HG03439 (cell line): ENCODE results near the gene MBNL1.
"Not testable (repeated sequence)": the region's sequence is repeated elsewhere in the genome, so short reads cannot be mapped to it uniquely, and the experiment has no call there.

Experiments used
- ATAC-seq: cut with Tn5 transposase; IDR thresholded peaks from one replicate; pipeline ENCODE4 v1.9.1; 2021; ENCODE audit warnings: mild to moderate bottlenecking, moderate library complexity; ENCODE audit not compliant: unreplicated experiment

Gene MBNL1

DNA sequence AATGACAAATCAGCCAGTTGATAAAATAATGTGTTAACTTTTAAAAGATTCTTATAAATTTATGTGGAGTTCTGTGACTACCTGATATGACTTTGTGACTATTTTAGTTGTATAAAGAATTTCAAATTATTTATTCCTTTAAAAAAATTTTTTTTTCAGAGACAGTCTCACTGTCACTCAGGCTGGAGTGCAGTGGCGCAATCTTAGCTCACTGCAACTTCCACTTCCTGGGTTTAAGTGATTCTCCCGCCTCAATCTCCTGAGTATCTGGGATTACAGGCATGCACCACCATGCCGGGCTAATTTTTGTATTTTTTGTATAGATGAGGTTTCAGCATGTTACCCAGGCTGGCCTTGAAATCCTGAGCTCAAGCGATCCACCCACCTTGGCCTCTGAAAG is 48.5 kb downstream of the MBNL1 start:
- ATAC-seq, result no peak

DNA sequence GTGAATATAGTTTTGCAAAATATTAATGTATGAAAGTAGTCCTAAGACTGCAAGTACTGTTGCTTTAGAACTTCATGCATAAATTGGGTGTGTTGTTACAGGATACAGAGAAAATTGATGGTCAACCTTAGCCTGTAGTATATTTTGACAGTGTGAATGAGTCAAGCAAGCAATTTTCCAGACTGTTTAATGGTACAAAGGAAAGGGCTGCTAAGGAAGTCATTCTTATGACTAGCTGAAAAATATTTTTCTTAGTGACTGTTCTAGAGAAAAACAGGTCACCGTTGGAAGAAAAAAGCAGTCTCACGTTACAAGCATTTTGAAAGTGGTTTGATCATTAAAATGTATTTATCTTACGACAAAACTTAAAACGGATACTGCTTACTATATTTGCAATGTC is 49.2 kb downstream of the MBNL1 start:
- ATAC-seq, result no peak

DNA sequence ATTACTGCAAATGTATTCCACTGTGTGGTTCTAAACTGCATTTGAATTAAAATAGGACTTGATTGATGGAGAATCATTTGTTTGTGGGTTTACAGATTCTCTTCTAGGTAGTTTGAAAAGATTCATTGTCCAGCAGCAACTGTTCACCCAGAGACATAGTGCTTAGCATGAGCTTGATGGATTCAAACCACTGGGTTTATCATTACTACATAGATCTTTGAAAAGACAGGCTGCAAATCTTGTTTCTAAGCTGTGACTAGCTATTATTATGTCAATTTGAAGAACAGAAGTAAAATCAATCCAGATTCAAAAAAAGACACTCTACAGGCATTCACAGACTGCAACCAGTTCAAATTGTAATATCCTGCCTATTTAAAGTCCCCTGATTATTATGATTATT is 49.8 kb downstream of the MBNL1 start:
- ATAC-seq, result no peak

DNA sequence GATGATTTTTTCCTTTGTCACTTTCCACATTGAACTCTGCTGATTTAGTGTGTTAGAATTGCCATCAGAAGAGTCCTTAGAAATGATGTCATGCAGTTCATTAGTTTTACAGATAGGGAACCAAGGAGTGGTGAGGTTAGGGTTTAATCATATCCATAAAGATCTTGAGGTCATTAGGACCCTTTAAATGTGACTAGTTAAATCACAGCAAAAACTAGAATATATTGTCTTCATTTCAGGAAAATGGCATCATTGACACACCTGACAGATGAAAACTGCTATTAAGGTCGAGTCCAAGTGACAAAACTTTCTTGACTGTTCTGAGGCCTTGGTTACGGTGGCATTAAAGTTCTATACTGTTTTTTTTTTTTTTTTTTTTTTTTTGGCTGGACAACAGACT is 50.5 kb downstream of the MBNL1 start:
- no peak for ATAC-seq

DNA sequence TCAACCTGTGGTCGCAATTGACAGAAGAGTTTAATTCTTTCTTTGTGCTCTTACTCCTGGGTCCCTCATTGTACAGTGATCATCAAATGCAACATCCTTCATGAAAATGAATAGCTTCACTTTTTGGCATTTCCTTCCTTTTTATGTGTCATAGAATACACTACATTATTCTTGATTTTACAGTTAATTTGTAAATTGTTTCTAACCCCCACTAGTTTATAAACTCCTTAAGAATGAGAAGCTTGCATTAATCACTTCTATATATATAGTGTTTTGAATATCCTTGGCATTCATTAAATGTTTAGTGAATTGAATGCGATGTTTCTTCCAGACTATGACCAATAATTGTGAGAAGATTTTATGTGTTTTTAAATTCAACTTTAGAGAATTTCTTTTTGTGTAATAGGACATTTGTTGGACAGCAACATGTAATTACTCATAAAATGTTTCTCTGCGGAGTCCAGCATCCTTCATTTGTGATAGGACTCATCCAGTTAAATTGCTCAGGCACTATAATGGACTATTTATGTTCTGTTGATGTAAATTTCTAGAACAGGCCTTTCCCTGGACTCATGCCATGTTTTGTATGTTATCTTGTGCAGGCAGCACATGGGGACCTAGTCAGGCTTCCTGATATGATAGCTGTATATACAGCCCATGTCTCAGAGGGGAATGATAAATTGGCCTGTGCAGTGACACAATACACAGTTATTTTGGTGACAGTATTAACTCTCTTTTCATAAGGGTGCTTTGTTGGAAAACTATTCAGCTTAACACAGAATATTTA is 51.3 kb downstream of the MBNL1 start:
- ATAC-seq, result no peak

DNA sequence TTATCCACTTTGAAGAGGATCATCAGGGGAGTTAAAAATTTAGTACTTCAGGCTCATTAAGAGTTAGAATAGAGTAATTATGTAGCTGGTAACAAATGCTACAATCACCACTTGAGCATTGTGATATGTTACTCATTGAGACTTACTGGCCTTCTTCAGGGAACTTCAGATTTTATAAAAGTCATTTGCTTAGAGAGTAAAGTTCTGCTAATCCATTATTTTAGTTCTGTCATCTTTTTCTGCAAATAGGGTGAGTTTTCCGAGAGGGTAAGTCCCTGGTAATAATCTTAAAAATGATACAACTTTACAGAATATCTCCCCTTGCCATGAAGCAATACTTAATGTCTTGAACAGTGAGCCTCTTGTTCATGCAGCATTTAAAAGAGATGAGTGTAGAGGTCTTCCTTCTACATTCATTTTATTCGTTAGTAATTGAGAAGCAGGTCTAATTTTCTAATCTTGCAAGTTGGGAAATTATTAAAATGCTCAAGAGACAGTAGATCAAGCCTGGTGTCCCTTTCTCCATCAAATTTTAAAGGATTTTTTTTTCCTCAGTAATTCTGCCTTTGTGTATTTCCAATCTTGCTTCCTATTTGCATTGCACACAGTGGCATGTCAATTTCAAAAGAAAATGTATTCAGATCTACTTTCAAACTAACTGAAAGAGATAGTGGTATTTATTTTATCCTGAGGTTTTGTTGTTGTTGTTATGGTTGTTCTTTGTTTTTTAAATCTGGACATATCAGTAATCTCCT is 52.6 kb downstream of the MBNL1 start:
- ATAC-seq, result no peak

DNA sequence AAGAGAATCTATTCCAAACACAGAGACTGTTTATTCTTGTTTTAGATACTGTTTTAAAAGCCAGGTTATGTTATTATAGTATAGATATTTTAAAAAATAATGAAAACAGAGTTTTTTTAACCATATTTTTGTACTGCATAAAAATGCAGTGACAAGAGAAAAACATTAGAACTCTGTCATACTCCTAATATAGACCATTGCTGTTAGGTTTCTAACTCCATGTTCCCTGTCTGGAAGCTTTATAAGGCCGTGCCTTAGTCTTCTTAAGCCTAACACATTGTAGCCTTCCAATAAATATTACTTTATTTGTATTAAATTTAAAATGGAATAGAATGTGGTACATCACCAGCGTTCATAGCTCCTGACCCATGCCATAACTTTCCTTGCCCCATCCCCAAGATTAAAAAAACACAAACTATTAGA is 53.2 kb downstream of the MBNL1 start:
- ATAC-seq, result no peak

DNA sequence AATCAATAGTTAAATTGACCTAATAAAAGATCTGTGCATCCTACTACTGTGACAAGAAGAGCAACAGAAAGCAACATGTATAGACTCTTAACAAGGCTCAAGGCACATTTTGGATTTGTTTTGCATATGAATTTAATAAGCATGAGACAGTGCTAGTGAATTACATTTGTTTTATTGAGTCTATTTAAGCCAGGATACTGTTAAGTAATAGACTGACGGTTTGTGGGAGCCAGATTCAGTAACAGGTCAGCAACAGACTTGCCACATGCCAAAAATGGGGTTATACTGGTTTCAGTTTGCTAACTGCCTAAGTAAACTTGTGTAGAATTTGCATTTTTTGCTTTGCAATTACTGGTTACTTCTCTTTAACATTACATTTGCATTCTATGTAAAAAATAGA is 54.0 kb downstream of the MBNL1 start:
- ATAC-seq, result peak; percentile 45

DNA sequence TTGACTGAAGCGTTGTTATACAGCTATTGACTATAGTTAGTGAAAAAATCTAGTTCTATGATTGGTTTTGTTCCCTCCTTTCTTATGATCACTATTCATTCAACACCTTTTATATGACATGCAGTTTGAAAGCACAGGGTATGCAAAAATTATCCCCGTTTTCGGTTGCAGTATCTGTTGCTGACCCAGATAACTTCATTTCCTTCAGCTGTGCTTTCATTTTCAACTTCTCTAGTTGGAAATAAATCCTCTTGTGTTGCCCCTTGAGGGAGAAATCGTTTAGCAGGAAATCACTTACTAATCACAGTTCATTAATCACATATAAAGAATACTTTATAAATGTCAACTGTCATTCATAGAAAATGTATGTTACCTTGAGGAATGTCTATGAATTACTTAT is 55.1 kb downstream of the MBNL1 start:
- peak; percentile 67 for ATAC-seq

DNA sequence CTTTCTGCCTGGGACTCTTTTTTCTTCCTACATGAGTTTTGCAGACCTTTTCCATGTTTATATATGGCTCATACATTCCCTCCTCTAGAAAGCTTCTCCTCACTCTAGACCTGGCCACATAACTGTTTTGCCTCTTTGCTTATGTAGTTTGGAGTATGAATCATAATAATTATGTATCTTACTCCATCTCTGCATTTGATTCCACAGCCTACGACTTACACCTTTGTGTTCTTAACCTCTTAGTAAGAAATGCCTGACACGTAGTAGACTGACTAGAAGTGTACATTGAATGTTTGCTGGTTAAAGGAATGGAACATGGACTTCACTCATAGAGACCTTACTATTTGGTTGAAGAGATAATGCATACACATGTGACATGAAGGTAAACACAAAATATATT is 56.4 kb downstream of the MBNL1 start:
- no peak for ATAC-seq

DNA sequence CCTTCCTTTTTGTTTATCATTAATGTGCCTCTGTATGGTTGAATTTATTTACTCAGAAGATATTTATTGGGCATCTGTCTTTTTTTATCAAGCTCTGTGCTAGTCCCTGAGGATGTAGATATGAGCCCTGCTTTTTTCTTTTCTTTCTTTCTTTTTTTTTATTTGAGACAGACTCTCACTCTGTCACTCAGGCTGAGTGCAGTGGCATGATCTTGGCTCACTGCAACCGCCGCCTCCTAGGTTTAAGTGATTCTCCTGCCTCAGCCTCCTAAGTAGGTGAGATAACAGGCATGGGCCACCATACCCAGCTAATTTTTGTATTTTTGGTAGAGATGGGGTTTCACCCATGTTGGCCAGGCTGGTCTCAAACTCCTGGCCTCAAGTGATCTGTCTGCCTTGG is 58.5 kb downstream of the MBNL1 start:
- ATAC-seq, result no peak

DNA sequence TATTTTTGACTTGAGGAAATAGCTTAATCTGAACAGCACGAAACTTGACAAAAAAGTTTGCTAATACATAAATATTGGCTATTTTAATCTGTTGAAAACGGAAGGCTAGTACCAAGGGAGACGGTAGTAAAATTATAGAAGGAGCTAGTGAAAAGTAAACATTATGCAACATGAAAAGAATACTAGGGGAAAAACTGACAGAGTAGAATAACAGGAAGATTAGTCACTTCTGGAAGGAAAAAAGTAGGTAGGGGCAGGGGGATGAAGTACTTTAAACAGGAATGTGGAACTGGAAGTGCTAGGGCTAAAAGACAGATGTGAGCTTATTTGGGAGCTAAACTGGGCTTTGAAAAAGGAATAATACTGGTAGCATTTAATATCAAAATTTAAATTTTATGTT is 60.1 kb downstream of the MBNL1 start:
- ATAC-seq, result no peak

DNA sequence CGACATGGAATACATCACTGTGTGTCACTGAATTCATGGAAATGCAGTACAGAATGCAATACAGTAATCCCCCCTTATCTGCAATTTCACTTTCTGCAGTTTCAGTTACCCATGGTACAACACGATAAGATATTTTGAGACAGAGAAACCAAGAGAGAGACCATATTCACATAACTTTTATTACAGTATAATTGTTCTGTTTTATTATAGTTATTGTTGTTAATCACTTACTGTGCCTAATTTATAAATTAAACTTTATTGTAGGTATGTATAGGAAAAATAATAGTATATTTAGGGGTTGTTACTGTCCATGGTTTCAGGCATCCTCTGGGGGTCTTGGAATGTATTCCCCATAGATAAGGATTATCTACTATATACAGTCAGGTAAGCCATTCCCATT is 61.8 kb downstream of the MBNL1 start:
- no peak for ATAC-seq

DNA sequence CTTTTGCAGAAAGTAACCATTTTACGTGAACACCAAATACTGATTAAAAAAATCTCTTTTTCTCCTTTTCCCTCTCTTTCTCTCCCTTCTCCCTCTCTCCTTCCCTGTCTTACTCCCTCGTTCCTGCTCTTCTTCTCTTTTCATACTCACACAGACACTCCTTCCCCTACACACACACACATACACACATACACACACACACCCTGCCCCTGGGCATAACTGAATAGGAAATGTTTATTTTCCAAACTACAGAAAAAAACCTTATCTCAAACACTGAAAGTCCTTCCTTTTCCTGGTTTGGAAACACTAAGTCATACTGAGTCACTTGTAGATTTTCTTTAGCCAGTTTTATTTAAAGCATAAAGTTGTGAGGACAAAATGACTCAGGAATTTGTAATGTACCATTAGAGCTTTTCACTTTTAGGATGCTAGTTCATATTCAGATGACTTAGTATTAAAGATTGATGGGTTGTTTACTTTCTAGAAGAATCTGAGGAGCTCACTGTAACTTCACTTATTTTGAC is 62.4 kb downstream of the MBNL1 start:
- no peak for ATAC-seq

DNA sequence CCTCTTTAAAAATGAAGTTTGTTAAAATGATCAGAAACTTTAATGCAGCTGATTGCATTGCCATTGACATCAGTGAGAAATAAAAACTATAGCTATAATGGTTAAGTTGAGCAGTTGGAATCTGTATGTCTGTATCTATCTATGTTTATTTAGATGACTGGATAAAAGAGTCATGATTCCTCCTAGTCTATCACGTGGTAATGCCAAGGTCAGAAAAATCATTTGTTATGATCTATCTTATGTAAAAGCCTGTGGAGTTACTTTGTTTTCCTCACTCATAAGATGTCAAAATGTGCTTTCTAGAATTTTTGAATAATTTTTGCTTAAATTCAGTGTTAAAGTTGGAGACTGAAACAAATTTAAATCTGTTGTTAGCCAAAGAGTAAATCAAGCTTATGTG is 63.3 kb downstream of the MBNL1 start:
- ATAC-seq, result no peak

DNA sequence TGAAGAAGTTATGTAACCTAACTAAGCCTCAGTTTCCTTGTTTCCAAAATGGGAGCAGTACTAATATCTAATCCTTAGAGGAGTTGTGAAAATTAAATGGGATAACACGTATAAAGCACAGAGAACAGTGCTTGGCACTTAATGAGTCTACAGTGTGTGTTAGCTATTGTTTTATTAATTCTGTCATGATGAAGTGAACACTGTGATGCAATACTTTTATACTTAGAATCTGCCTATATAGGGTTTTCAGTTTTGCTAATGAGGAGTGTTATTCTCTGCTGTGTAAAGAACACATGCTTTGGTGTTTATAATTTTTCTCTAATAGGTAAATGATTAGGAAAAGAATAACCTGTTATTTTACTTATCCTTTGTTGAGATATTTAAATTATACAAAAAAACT is 65.2 kb downstream of the MBNL1 start:
- no peak for ATAC-seq

DNA sequence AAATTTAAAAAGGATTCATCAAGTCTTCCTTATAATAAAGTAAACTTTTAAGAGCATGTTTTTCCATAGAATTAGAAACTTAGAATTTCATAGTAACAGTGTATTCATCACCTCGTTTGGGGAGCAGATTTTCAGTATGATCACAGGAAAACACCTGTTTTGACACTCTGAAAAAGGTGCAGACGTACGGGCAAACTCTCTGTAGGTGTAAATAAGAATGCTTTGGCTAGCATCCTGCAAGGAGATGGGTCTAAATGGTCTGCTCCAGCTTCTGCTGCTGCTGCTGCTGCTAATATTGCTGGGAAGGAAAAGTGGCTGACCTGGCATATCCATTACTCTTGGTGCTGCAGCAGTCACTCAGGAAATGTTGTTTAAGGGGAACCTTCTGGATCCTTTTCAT is 66.0 kb downstream of the MBNL1 start:
- no peak for ATAC-seq

DNA sequence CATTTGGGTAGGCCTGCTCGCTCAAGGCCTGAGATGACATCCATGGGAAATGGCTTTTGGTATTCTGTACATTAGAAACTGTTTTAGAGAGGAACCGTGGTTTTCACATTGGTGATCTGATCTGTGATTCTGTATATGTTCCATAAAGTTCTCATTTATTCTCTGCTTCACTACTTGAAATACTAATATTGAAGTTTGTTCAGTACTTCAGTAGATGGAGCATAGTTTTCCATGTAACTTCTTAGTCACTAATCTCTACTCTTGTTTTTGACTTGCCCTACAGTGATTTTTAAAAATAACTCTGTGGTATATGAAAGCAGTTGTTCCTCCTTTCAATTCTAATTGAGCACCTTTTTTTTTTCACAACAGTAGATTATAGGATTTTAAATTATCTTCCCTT is 66.5 kb downstream of the MBNL1 start:
- no peak for ATAC-seq

DNA sequence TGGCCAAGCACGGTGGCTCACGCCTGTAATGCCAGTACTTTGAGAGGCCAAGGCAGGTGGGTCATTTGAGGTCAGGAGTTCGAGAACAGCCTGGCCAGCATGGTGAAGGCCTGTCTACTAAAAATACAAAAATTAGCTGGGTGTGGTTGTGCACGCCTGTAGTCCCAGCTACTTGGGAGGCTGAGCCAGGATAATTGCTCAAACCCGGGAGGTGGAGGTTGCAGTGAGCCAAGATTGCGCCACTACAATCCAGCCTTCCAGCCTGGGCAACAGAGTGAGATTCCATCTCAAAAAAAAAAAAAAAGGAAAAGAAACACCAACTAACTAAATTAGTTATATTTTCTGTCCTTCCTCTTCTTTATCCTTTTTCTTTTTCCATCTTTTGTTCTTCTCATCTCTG is 68.6 kb downstream of the MBNL1 start:
- not testable (repeated sequence) for ATAC-seq

DNA sequence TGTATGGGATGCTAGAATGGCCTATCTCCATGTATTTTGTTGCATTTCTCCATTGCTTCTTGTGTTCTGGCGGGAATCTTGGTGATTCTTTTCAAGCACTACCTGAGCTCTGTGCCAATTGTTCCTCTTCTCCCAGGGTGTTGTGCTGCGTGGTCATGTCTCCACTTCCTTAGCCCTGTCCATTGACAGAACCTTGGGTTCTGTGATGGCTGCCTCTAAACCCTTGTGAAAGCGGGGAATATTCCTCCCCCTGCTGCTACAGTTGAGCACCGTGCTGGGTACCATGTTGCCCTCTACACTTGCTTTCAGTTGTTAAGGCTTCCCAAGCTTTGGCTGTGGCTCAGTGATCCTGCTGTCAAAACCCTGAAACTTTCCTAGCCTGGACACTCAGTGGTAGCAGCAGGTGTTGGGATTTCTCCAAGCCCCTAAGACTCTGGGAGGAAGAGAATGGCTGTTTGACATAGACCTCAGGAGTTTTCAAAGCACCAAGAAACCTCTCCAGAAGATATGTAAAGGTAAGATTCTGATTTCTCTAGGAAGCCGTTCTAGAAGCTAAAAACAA is 69.5 kb downstream of the MBNL1 start:
- ATAC-seq, result no peak

DNA sequence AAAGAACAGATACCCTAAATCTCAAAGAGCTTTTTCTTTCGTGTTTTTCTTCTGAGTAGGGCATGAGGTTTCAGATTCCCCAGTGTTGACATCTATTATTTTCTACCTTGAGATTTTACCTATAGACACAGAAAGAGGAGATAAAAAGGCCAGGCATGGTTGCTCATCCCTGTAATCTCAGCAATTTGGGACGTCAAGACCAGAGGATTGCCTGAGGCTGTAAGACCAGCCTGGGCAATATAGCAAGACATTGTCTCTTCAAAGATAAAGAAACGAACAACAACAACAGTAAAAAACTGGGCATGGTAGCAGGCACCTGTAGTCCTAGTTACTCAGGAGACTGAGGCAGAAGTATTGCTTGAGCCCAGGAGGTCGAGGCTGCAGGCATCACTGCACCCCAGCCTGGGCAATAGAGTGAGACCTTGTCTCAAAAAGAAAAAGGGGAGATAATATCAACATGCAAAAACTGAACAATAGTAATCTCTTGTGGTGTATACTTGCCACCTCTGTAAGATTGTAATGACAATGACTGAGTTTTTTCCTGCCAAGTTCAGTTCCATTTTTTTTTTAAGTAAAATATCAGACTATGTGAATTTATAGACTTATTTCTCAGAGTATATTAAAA is 71.3 kb downstream of the MBNL1 start:
- no peak for ATAC-seq

DNA sequence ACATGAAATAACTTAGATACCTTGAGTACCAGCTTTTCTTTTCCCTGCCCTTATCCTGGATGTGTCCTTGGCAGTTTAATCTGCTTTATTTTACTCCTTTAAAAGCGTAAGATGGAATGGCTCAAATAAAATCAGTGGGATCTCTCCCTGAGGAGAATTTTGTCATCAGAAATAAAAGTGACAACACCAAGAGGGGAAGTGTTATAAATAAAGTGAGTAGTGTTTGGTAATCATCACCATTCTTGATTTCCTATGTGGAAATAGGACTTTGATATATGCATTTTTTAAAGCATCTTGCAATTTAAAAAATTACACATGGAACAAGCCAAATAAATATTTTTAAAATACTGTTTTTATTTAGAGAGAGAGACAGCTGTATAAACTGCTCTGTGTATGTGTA is 76.5 kb downstream of the MBNL1 start:
- no peak for ATAC-seq
